Esophagus squamous epithelium (tissue), 4 donors: ENCODE measurements around the gene RASA3.

ENCODE experiments used
- POLR2A ChIP-seq, 4 donors: fragments of 450-650 bp; IDR thresholded peaks; one replicate each; pipeline ENCODE4 v1.6.1; 2017; ENCODE audit warnings: antibody characterized with exemption in 4 of 4, mild to moderate bottlenecking in 4 of 4, moderate library complexity in 3 of 4
- TF ChIP-seq, protein P1 (sequence below), 6 experiments: fragments of 450-650 bp in 4 of 6; fragments of 200-600 bp in 2 of 6; sonication (generic) in 2 of 6; IDR thresholded peaks; one replicate each; pipeline ENCODE4 v1.5.1; 2016 to 2019; ENCODE audit warnings: antibody characterized with exemption in 6 of 6, mild to moderate bottlenecking in 4 of 6, moderate library complexity in 4 of 6

- TF ChIP-seq, protein P1, sequence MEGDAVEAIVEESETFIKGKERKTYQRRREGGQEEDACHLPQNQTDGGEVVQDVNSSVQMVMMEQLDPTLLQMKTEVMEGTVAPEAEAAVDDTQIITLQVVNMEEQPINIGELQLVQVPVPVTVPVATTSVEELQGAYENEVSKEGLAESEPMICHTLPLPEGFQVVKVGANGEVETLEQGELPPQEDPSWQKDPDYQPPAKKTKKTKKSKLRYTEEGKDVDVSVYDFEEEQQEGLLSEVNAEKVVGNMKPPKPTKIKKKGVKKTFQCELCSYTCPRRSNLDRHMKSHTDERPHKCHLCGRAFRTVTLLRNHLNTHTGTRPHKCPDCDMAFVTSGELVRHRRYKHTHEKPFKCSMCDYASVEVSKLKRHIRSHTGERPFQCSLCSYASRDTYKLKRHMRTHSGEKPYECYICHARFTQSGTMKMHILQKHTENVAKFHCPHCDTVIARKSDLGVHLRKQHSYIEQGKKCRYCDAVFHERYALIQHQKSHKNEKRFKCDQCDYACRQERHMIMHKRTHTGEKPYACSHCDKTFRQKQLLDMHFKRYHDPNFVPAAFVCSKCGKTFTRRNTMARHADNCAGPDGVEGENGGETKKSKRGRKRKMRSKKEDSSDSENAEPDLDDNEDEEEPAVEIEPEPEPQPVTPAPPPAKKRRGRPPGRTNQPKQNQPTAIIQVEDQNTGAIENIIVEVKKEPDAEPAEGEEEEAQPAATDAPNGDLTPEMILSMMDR (IDR thresholded peaks at IDR 0.05), result no peak
- no peak for TF ChIP-seq POLR2A (IDR thresholded peaks at IDR 0.05)
These were observed 40.0 kb downstream of the RASA3 start for GRCh38 chr13:114092468-114092867.
